A673 (cell line): ENCODE measurements around the gene DHRSX. TPM values are rescaled to one million over a fixed set of nuclear protein-coding genes. Genes with fewer than 3 reads are reported as not detected.

Experiments used
- BruUV-seq: library from RNA; stranded (reverse); fragments of 400-500 nt; replicated peaks from 2 replicates; lab custom pipeline; 2021; lab: Mats Ljungman, UMichigan
- CTCF ChIA-PET: fragments of 300-600 bp; sonication (Branson Sonifier 250); formaldehyde crosslinking; loops from one replicate; lab custom pipeline; 2022; ENCODE audit warnings: antibody characterized with exemption; lab: Charles Lee
- POLR2A ChIA-PET: fragments of 300-600 bp; sonication (Branson Sonifier 250); formaldehyde crosslinking; loops from one replicate; lab custom pipeline; 2022; ENCODE audit warnings: antibody characterized with exemption; ENCODE audit not compliant: low non-redundant PET; lab: Charles Lee
- DNase-seq: peaks from one replicate; pipeline ENCODE4 v3.0.0-alpha.2; 2015; ENCODE audit warnings: low spot score
- H3K27ac ChIP-seq: fragments of 200-600 bp; sonication (generic); 2 replicates; pipeline ENCODE4 v1.5.1; 2016; ENCODE audit warnings: mixed run types, low read depth, mild to moderate bottlenecking, mixed read lengths, antibody characterized with exemption, low read length; ENCODE audit not compliant: poor library complexity, severe bottlenecking
- H3K27me3 ChIP-seq: fragments of 200-600 bp; sonication (generic); replicated peaks from 2 replicates; pipeline ENCODE4 v1.6.1; 2017; ENCODE audit warnings: mixed run types, low read depth, mild to moderate bottlenecking, mixed read lengths, antibody characterized with exemption, low read length; ENCODE audit not compliant: insufficient read depth, poor library complexity
- H3K36me3 ChIP-seq: fragments of 200-600 bp; sonication (generic); 2 replicates; pipeline ENCODE4 v1.6.1; 2016; ENCODE audit warnings: mixed run types, mild to moderate bottlenecking, mixed read lengths, antibody characterized with exemption, low read length; ENCODE audit not compliant: insufficient read depth, poor library complexity, severe bottlenecking
- H3K4me1 ChIP-seq: fragments of 200-600 bp; sonication (generic); 2 replicates; pipeline ENCODE4 v1.6.1; 2017; ENCODE audit warnings: mixed run types, mild to moderate bottlenecking, mixed read lengths, antibody characterized with exemption, low read length; ENCODE audit not compliant: insufficient read depth, poor library complexity, severe bottlenecking
- H3K4me3 ChIP-seq: fragments of 200-600 bp; sonication (generic); 2 replicates; pipeline ENCODE4 v1.5.1; 2016; ENCODE audit warnings: low read depth, mixed run types, mild to moderate bottlenecking, mixed read lengths, low read length; ENCODE audit not compliant: poor library complexity, severe bottlenecking
- H3K9me3 ChIP-seq: fragments of 200-600 bp; sonication (generic); 2 replicates; pipeline ENCODE4 v1.6.1; 2016; ENCODE audit warnings: mixed run types, low read depth, mild to moderate bottlenecking, mixed read lengths, antibody characterized with exemption, low read length; ENCODE audit not compliant: poor library complexity, severe bottlenecking
- EZH2 ChIP-seq: fragments of 200-600 bp; sonication (generic); IDR thresholded peaks from 2 replicates; pipeline ENCODE4 v1.6.1; 2017; ENCODE audit warnings: borderline replicate concordance, low read depth, mild to moderate bottlenecking, mixed read lengths, antibody characterized with exemption, low read length; ENCODE audit not compliant: poor library complexity, severe bottlenecking
- intact Hi-C: fragments of 100-400 bp; cut with micrococcal nuclease; formaldehyde crosslinking; loops from one replicate; pipeline ENCODE4 v1.10.0; 2022; ENCODE audit not compliant: unreplicated experiment
- total RNA-seq: library from RNA; stranded (reverse); gene quantifications from 2 replicates; pipeline ENCODE4 v1.2.3, GENCODE V29; 2021
- TF ChIP-seq, protein P1 (sequence below): fragments of 300-800, 200-600 bp; sonication (generic); conservative IDR thresholded peaks from 2 replicates; pipeline ENCODE4 v1.5.1; 2017; ENCODE audit warnings: low read depth, mild to moderate bottlenecking, antibody characterized with exemption, low read length, moderate library complexity, mixed read lengths

Gene DHRSX
- total RNA-seq, 1 experiment from 2014 or later = 30.2 TPM

DNA sequence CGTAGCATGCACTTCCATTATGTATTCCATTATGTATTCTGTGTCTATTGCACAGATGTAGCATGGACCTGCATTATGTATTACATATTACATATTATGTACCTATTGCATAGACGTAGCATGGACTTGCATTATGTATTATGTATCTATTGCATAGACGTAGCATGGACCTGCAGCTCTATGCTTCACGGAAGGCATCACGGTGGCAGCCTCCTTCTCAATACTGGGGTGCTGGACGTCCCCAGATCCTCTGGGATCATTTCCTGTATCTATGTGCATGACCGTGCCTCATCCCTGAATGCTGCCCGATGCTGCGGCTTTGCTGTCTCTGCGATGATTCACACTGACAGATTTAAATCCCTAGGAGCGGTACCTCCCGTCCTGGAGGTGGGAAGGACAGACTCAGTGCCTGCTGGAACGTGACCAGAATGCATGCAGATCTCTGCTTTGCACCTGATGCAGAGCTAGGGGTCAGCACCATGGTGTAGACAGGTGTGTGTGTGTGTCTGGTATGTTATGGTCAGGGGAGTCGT is 317.5 kb downstream of the DHRSX start:
- no peak for DNase-seq
- no peak overlapping the region for H3K4me3 ChIP-seq
- no TSS peak for BruUV-seq
- POLR2A ChIA-PET = no interaction called here
- H3K27ac ChIP-seq = no peak overlapping the region
- no peaks in the 10 kb centered on the region for H3K27me3 ChIP-seq
- no peaks in the 10 kb centered on the region for H3K36me3 ChIP-seq
- peaks cover 9% of the 10 kb centered on the region for H3K4me1 ChIP-seq
- intact Hi-C loops = no loop called here
- CTCF ChIA-PET = no interaction called here
- TF ChIP-seq, protein P1, sequence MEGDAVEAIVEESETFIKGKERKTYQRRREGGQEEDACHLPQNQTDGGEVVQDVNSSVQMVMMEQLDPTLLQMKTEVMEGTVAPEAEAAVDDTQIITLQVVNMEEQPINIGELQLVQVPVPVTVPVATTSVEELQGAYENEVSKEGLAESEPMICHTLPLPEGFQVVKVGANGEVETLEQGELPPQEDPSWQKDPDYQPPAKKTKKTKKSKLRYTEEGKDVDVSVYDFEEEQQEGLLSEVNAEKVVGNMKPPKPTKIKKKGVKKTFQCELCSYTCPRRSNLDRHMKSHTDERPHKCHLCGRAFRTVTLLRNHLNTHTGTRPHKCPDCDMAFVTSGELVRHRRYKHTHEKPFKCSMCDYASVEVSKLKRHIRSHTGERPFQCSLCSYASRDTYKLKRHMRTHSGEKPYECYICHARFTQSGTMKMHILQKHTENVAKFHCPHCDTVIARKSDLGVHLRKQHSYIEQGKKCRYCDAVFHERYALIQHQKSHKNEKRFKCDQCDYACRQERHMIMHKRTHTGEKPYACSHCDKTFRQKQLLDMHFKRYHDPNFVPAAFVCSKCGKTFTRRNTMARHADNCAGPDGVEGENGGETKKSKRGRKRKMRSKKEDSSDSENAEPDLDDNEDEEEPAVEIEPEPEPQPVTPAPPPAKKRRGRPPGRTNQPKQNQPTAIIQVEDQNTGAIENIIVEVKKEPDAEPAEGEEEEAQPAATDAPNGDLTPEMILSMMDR = no peak
- TF ChIP-seq EZH2 = no peak
- peaks cover 5% of the 10 kb centered on the region for H3K9me3 ChIP-seq

DNA sequence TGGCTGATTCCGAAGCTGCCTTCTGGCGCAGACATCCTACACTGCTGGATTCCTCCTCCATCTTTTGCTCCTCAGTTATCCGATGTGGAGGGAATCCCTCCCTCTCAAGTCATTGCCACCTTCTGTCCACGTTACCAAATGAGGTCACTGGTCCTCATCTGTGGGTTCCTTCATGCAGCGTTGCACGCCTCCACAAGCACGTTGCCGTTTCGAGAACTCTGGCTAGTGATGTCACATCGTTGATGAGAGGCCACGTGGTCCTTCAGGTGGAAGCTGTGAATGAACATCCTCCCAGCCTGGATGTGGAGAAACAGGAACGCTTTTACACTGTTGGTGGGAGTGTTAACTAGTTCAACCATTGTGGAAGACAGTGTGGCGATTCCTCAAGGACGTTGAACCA is 323.2 kb downstream of the DHRSX start:
- H3K27ac ChIP-seq = no peak overlapping the region
- H3K36me3 ChIP-seq = no peaks in the 10 kb centered on the region
- intact Hi-C loops = no loop called here
- H3K27me3 ChIP-seq = no peaks in the 10 kb centered on the region
- BruUV-seq = no TSS peak
- TF ChIP-seq, protein P1 = no peak
- TF ChIP-seq EZH2 = no peak
- POLR2A ChIA-PET = no interaction called here
- H3K4me1 ChIP-seq = no peaks in the 10 kb centered on the region
- no peaks in the 10 kb centered on the region for H3K9me3 ChIP-seq
- H3K4me3 ChIP-seq = no peak overlapping the region
- DNase-seq = no peak
- CTCF ChIA-PET = no interaction called here

DNA sequence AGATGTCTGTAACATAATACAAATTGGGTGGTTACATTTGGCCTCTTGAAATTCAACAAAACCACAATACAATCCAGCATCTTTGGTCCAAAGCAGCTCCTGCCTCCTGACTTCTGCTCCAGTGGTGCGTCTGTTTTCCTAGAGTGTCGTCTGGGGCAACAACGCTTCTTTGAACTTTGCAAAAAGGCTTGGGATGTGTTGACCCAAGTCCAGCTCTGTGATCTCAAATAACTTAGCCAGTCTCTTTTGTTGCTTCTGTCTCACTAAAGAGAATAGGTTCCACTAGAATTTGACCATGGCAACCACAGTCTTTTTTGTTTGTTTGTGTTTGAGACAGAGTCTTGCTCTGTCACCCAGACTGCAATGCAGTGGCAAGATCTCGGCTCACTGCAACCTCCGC is 324.0 kb downstream of the DHRSX start:
- H3K36me3 ChIP-seq = no peaks in the 10 kb centered on the region
- TF ChIP-seq, protein P1 = no peak
- no peak for TF ChIP-seq EZH2
- H3K4me1 ChIP-seq = no peaks in the 10 kb centered on the region
- no peaks in the 10 kb centered on the region for H3K27me3 ChIP-seq
- H3K27ac ChIP-seq = no peak overlapping the region
- ChIA-PET POLR2A (no interaction called here), CTCF (no interaction called here)
- BruUV-seq = no TSS peak
- intact Hi-C loops = no loop called here
- H3K4me3 ChIP-seq = no peak overlapping the region
- no peak for DNase-seq
- no peaks in the 10 kb centered on the region for H3K9me3 ChIP-seq
